ENCODE measurements around the gene CPNE7. TPM values are rescaled to one million over a fixed set of nuclear protein-coding genes. Genes with fewer than 3 reads are reported as not detected.

Gene CPNE7
- polyA plus RNA-seq, 3 donors, result not detected

GRCh38 chr16:89621136-89621697 is 45.7 kb downstream of the CPNE7 start:
- no peaks in the 10 kb centered on the region for H3K9me3 ChIP-seq (replicated peaks in 1 of 2; ENCODE audit: control insufficient read depth in 1 of 2, insufficient read depth in 1 of 2, low read length in 2 of 2)
- H3K27ac ChIP-seq (ENCODE audit: low read depth in 1 of 2, low read length in 2 of 2), result no peak overlapping the region
- no peak overlapping the region for H3K9ac ChIP-seq (ENCODE audit: insufficient read depth, low read length, poor library complexity, severe bottlenecking)
- Mint-ChIP-seq H3K9me3 (peaks cover 0 to 5% (median under 1%) of the 10 kb centered on the region in 7 donors), H3K27ac (no peak overlapping the region), H3K36me3 (no peaks in the 10 kb centered on the region), H3K4me3 (peak overlapping the region in 1 of 2 donors; percentile 37), H3K4me1 (no peaks in the 10 kb centered on the region), H3K27me3 (ENCODE audit: low read depth in 3 of 3) (peaks cover 12 to 25% (median 14%) of the 10 kb centered on the region in 3 donors)
- 92% methylated on average over 17 of the region's 18 CpGs for WGBS (ENCODE audit: insufficient coverage)
- H3K4me2 ChIP-seq (replicated peaks; ENCODE audit: extremely low read depth, low read length, poor library complexity, severe bottlenecking), result no peak overlapping the region
- no peak overlapping the region for H2AFZ ChIP-seq (ENCODE audit: insufficient read depth, low read depth, low read length, poor library complexity, severe bottlenecking)
- peaks cover 0 to 16% of the 10 kb centered on the region in 2 donors for H3K27me3 ChIP-seq (ENCODE audit: control insufficient read depth in 2 of 2, insufficient read depth in 2 of 2, low read length in 2 of 2)
- H4K20me1 ChIP-seq (ENCODE audit: insufficient read depth, low read length), result no peaks in the 10 kb centered on the region
- H3K79me2 ChIP-seq (ENCODE audit: insufficient read depth, low read length), result no peaks in the 10 kb centered on the region
- intact Hi-C loops (cut with micrococcal nuclease), result no loop called here
- no peak overlapping the region for H3K4me3 ChIP-seq (replicated peaks in 1 of 3; ENCODE audit: low read depth in 2 of 3, low read length in 3 of 3)
- no peaks in the 10 kb centered on the region for H3K4me1 ChIP-seq (ENCODE audit: control insufficient read depth in 1 of 2, insufficient read depth in 2 of 2, low read length in 2 of 2)
- H3K36me3 ChIP-seq (replicated peaks in 1 of 2; ENCODE audit: control insufficient read depth in 1 of 2, insufficient read depth in 2 of 2, low read length in 2 of 2), result no peaks in the 10 kb centered on the region
- no peak for DNase-seq
- TF ChIP-seq CTCF (IDR thresholded peaks at IDR 0.05), result no peak

DNA sequence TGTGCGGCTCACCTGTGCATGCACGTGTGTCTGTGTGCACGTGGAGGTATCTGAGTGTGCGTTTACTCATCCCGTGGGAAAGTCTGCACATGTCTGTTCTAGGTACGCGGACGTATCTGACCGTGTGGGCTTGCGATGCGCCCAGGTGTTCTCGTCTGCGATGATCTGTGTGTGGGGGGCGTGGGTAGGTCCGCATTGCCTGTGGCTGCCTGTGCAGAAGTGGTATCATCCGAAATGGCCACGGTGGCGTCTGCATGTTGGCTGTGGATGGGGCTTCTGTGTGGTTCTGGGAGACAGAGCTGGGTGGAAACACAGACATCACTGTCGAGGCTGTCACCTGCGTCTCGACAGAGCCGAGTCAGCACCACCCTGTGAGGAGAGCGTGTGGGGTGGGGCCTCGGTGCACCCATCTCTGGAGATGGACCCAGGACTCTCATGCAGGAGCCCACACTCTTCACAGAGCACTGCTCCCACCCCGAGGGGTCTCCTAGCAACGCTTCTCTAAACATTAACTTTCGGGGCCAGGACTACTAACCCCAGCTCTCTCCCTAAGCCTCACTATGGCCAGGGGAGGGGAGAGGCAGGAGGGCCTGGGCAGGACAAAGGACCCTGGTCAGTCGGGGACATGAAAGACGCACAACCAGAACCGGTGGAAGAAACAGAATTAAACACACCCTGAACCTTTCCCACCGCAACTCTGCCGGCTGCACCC is 46.3 kb downstream of the CPNE7 start:
- no peak for TF ChIP-seq CTCF (IDR thresholded peaks at IDR 0.05)
- H3K27me3 Mint-ChIP-seq (ENCODE audit: low read depth in 3 of 3), result peaks cover 10 to 21% (median 15%) of the 10 kb centered on the region in 3 donors
- no peaks in the 10 kb centered on the region for H3K36me3 Mint-ChIP-seq
- no peak overlapping the region for H2AFZ ChIP-seq (ENCODE audit: insufficient read depth, low read depth, low read length, poor library complexity, severe bottlenecking)
- H3K27me3 ChIP-seq (ENCODE audit: control insufficient read depth in 2 of 2, insufficient read depth in 2 of 2, low read length in 2 of 2), result peaks cover 0 to 16% of the 10 kb centered on the region in 2 donors
- 90% methylated on average over 18 of the region's 32 CpGs for WGBS (ENCODE audit: insufficient coverage)
- H3K4me3 Mint-ChIP-seq, result no peak overlapping the region
- intact Hi-C loops (cut with micrococcal nuclease), result no loop called here
- H3K27ac ChIP-seq (ENCODE audit: low read depth in 1 of 2, low read length in 2 of 2), result no peak overlapping the region
- H3K36me3 ChIP-seq (replicated peaks in 1 of 2; ENCODE audit: control insufficient read depth in 1 of 2, insufficient read depth in 2 of 2, low read length in 2 of 2), result no peaks in the 10 kb centered on the region
- no peaks in the 10 kb centered on the region for H3K4me1 Mint-ChIP-seq
- no peak overlapping the region for H3K27ac Mint-ChIP-seq
- H3K4me3 ChIP-seq (replicated peaks in 1 of 3; ENCODE audit: low read depth in 2 of 3, low read length in 3 of 3), result no peak overlapping the region
- no peak for DNase-seq
- H3K9me3 Mint-ChIP-seq, result peaks cover 0 to 4% (median 0%) of the 10 kb centered on the region in 7 donors
- no peak overlapping the region for H3K4me2 ChIP-seq (replicated peaks; ENCODE audit: extremely low read depth, low read length, poor library complexity, severe bottlenecking)
- H3K9me3 ChIP-seq (replicated peaks in 1 of 2; ENCODE audit: control insufficient read depth in 1 of 2, insufficient read depth in 1 of 2, low read length in 2 of 2), result no peaks in the 10 kb centered on the region
- H3K4me1 ChIP-seq (ENCODE audit: control insufficient read depth in 1 of 2, insufficient read depth in 2 of 2, low read length in 2 of 2), result no peaks in the 10 kb centered on the region
- no peaks in the 10 kb centered on the region for H3K79me2 ChIP-seq (ENCODE audit: insufficient read depth, low read length)
- H3K9ac ChIP-seq (ENCODE audit: insufficient read depth, low read length, poor library complexity, severe bottlenecking), result no peak overlapping the region
- no peaks in the 10 kb centered on the region for H4K20me1 ChIP-seq (ENCODE audit: insufficient read depth, low read length)
